DND-41 (cell line): ENCODE results near the gene RIPOR1.

ENCODE experiments used
- ATAC-seq: fragments of 200-7000 bp; cut with Tn5 transposase; 3 replicates; pipeline ENCODE4 v1.9.1; 2021; ENCODE audit warnings: low read depth; ENCODE audit not compliant: insufficient read depth
- DNase-seq: peaks from one replicate; pipeline ENCODE4 v3.0.0-alpha.2; 2020
- H2AFZ ChIP-seq: 2 replicates; pipeline ENCODE4 v1.6.0; 2012; ENCODE audit warnings: low read depth, low read length
- H3K27ac ChIP-seq: 2 replicates; pipeline ENCODE4 v1.5.1; 2012; ENCODE audit warnings: low read length, inconsistent platforms
- H3K27me3 ChIP-seq: fragments of 200-600 bp; sonication (generic); 2 replicates; pipeline ENCODE4 v1.6.0; 2012; ENCODE audit warnings: low read length, mild to moderate bottlenecking, inconsistent platforms; ENCODE audit not compliant: insufficient read depth, poor library complexity
- H3K36me3 ChIP-seq: 2 replicates; pipeline ENCODE4 v1.5.1; 2012; ENCODE audit warnings: low read length, inconsistent platforms; ENCODE audit not compliant: insufficient read depth
- H3K4me1 ChIP-seq: 2 replicates; pipeline ENCODE4 v1.5.1; 2012; ENCODE audit warnings: mild to moderate bottlenecking, low read length; ENCODE audit not compliant: insufficient read depth
- H3K4me2 ChIP-seq: 2 replicates; pipeline ENCODE4 v1.6.0; 2012; ENCODE audit warnings: mild to moderate bottlenecking, moderate library complexity, low read length, inconsistent platforms; ENCODE audit not compliant: insufficient read depth
- H3K4me3 ChIP-seq, 2 experiments: fragments of 200-600 bp in 1 of 2; shearing (Covaris generic) in 1 of 2; 2 replicates each; pipeline ENCODE4 v1.5.1; 2012 to 2016; ENCODE audit warnings: inconsistent platforms in 2 of 2, low read length in 2 of 2, mild to moderate bottlenecking in 2 of 2, low read depth in 1 of 2, moderate library complexity in 1 of 2
- H3K79me2 ChIP-seq: 2 replicates; pipeline ENCODE4 v1.6.0; 2012; ENCODE audit warnings: low read length, inconsistent platforms; ENCODE audit not compliant: insufficient read depth
- H3K9ac ChIP-seq: 2 replicates; pipeline ENCODE4 v1.6.0; 2012; ENCODE audit warnings: low read depth, mild to moderate bottlenecking, inconsistent platforms, low read length, moderate library complexity
- H3K9me3 ChIP-seq: 2 replicates; pipeline ENCODE4 v1.5.1; 2012; ENCODE audit warnings: low read length, moderate library complexity, mild to moderate bottlenecking, inconsistent platforms; ENCODE audit not compliant: insufficient read depth, severe bottlenecking
- H4K20me1 ChIP-seq: 2 replicates; pipeline ENCODE4 v1.6.0; 2012; ENCODE audit warnings: low read length; ENCODE audit not compliant: insufficient read depth
- EZH2 ChIP-seq: IDR thresholded peaks from 3 replicates; pipeline ENCODE4 v1.6.1; 2012; ENCODE audit warnings: borderline replicate concordance, low read depth, mild to moderate bottlenecking, moderate library complexity, low read length, inconsistent platforms; ENCODE audit not compliant: severe bottlenecking
- TF ChIP-seq, protein P1 (sequence below): IDR thresholded peaks from 2 replicates; pipeline ENCODE4 v1.5.1; 2012; ENCODE audit warnings: borderline replicate concordance, low read length, moderate library complexity, mild to moderate bottlenecking; ENCODE audit not compliant: poor library complexity, severe bottlenecking; ENCODE audit errors: extremely low read depth

The RIPOR1 gene

DNA sequence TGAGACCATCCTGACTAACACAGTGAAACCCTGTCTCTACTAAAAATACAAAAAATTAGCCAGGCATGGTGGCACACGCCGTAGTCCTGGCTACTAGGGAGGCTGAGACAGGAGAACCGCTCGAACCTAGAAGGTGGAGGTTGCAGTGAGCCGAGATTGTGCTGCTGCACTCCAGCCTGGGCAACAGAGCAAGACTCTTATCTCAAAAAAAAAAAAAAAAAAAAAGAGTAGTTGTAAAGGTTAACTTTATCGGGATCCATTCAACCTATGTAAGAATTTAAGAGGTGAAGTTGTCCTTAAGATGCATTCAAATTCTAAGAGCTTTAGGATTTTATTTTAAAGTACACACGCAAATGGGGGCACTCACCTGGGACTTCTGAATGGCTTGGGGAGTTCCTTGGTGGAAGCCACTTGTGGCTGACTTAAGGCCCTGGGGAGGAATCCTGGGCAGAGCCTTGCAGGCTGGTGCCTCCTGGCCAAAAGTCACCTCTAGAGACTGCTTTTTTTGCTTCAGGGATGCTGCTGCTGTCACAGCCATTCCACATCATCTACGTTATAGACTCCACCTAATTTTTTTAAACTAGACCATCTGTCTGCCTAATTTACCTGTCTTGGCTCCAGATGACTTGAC lies 37.0 kb downstream of the RIPOR1 start:
- Histone ChIP-seq H3K27me3 (no peaks in the 10 kb centered on the region), H3K27ac (peak overlapping the region; percentile 43; the same call in 1 of the 2 replicates), H3K4me3 (peak overlapping the region in 1 of 2 experiments; percentile 66; a peak in 2 of 4 replicates), H3K36me3 (peaks cover 21% of the 10 kb centered on the region; the same call in 1 of the 2 replicates), H3K9ac (peak overlapping the region; percentile 100; the same call in 1 of the 2 replicates), H4K20me1 (peaks cover 71% of the 10 kb centered on the region), H2AFZ (no peak overlapping the region), H3K79me2 (peaks cover 90% of the 10 kb centered on the region), H3K4me2 (peak overlapping the region; percentile 82; the same call in 1 of the 2 replicates), H3K4me1 (peaks cover 48% of the 10 kb centered on the region), H3K9me3 (no peaks in the 10 kb centered on the region)
- TF ChIP-seq, protein P1, sequence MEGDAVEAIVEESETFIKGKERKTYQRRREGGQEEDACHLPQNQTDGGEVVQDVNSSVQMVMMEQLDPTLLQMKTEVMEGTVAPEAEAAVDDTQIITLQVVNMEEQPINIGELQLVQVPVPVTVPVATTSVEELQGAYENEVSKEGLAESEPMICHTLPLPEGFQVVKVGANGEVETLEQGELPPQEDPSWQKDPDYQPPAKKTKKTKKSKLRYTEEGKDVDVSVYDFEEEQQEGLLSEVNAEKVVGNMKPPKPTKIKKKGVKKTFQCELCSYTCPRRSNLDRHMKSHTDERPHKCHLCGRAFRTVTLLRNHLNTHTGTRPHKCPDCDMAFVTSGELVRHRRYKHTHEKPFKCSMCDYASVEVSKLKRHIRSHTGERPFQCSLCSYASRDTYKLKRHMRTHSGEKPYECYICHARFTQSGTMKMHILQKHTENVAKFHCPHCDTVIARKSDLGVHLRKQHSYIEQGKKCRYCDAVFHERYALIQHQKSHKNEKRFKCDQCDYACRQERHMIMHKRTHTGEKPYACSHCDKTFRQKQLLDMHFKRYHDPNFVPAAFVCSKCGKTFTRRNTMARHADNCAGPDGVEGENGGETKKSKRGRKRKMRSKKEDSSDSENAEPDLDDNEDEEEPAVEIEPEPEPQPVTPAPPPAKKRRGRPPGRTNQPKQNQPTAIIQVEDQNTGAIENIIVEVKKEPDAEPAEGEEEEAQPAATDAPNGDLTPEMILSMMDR: no peak
- no peak for TF ChIP-seq EZH2
- DNase-seq (no peak), ATAC-seq (no peak)

DNA sequence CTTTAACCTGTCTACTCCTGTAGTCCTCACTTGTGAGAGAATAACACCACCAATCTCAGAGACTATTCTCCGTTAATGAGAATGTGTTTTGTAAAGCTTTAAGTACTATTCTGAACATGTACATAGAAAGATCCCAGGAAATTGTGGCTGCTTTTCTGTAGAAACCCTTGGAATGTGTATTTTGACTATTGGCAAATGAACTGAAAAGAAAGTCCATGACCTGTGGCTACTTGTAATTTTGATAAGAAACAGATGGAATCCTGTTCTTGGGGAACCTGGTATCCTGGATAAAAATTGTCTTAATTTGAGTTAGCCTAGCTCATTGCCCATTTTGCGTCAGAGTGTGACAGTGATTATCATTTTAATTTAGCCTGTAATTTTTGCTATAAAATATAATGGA lies 42.8 kb downstream of the RIPOR1 start:
- no peak for DNase-seq
- H3K9ac ChIP-seq: no peak overlapping the region
- no peak overlapping the region for H2AFZ ChIP-seq
- no peaks in the 10 kb centered on the region for H3K9me3 ChIP-seq
- H3K36me3 ChIP-seq: peaks cover 56% of the 10 kb centered on the region
- no peaks in the 10 kb centered on the region for H3K27me3 ChIP-seq
- ATAC-seq: no peak
- H3K4me3 ChIP-seq: no peak overlapping the region
- H3K4me2 ChIP-seq: no peak overlapping the region
- TF ChIP-seq EZH2: no peak
- TF ChIP-seq, protein P1: no peak
- peaks cover 87% of the 10 kb centered on the region for H4K20me1 ChIP-seq
- peaks cover 100% of the 10 kb centered on the region for H3K79me2 ChIP-seq
- H3K27ac ChIP-seq: no peak overlapping the region
- peaks cover 15% of the 10 kb centered on the region for H3K4me1 ChIP-seq

DNA sequence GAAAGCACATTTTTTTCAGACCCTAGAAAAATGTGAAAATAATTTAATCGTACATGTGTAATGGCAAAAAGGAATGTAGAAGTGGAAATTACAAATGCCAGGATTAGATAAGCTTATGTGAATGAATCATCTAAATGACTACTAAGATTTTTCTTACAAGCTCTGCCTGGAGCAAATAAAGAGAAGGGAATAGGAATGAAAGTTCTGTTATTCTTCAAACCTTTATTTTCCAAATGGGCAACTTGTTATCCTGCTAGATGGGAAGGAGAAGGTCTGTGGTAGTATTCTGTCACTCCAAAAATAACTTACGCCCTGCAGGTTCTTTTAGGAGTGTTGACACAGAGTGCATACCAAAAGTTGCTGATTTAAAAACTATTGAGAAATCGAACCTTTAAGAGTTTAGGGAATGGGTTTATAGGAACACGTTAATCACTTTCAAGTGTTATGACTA lies 43.4 kb downstream of the RIPOR1 start:
- Histone ChIP-seq H3K4me1 (peaks cover 12% of the 10 kb centered on the region), H3K27ac (no peak overlapping the region), H3K9ac (no peak overlapping the region), H3K9me3 (no peaks in the 10 kb centered on the region), H3K4me2 (no peak overlapping the region), H3K27me3 (no peaks in the 10 kb centered on the region), H3K4me3 (no peak overlapping the region), H3K36me3 (peaks cover 61% of the 10 kb centered on the region), H2AFZ (no peak overlapping the region), H4K20me1 (peaks cover 84% of the 10 kb centered on the region), H3K79me2 (peaks cover 100% of the 10 kb centered on the region)
- TF ChIP-seq EZH2: no peak
- TF ChIP-seq, protein P1: no peak
- DNase-seq (no peak), ATAC-seq (no peak)
